ENCODE measurements around the gene PRSS3.
"Not testable (repeated sequence)": the region's sequence is repeated elsewhere in the genome, so short reads cannot be mapped to it uniquely, and the experiment has no call there.

Gene PRSS3

GRCh38 chr9:33818167-33818846 is 22.9 kb downstream of the PRSS3 start:
- DNase-seq (ENCODE audit: low read depth) = no peak

DNA sequence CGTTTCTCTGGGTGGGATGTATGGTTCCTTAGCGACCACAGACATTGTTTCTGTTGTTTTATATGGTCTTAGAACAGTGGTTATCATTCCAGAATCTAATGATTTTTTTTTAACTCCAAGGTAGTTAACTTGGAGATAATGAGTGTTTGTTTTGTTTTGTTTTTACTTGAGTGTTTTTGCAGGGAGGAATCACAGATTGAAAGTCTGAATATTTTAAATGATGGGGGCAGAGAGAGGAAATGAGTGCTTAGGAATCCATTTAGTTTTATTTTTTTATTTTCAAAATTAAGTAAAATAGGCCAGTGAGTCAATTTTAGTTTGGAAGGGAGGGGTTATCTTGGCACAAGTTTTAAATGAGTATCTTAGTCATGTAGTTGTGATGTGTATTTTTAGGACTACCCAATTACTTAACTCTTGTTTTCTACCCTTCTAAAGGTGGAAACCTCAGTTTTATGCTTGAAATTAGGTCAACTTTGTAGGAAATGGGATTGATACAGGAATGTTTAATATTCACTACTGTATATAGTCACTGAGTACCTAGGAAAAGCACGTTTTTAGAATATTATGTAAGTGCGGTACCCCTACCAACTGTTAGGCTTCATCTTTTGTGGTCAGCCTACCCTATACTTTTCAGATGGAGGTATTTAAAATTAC is 23.6 kb downstream of the PRSS3 start:
- DNase-seq (ENCODE audit: low read depth) = no peak

GRCh38 chr9:33820231-33820745 is 24.9 kb downstream of the PRSS3 start:
- no peak for DNase-seq (ENCODE audit: low read depth)

DNA sequence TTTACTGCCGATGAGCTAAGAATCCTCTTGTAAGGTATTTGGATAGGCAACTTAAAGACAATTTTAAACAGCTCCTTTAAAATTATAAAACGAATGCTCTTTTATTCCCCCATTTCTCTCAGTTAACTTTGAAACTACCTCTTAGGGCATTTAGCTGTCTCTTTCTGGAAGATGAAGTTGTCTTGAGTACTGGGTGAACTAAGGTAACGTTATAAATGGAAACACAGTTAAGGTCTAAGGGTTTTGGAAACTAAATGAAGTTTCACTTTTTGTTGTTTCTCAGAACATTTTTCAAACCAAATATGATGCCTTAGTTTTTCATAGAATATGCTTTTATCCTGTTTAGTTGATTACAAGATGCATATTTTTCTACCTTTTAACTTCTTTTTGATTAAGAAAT is 28.4 kb downstream of the PRSS3 start:
- DNase-seq (ENCODE audit: low read depth) = no peak

- DNase-seq (ENCODE audit: low read depth) = not testable (repeated sequence)
These were observed 31.9 kb downstream of the PRSS3 start for GRCh38 chr9:33827285-33827684.

GRCh38 chr9:33829641-33830230 is 34.4 kb downstream of the PRSS3 start:
- DNase-seq (ENCODE audit: low read depth) = not testable (repeated sequence)

GRCh38 chr9:33835625-33836260 is 40.4 kb downstream of the PRSS3 start:
- no peak for DNase-seq (ENCODE audit: low read depth)

DNA sequence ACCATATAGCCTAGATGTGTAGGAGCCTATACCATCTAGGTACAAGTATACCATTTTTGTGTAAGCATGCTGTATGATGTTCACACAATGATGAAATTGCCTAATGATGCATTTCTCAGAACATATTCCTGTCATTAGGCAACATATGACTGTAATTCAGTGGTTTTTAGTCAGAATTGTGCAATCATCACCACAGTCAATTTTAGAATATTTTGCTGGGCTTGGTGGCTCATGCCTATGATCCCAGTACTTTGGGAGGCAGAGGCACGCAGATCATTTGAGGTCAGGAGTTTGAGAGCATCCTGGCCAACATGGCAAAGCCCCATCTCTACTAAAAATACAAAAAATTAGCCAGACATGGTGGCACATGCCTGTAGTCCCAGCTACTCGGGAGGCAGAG is 40.9 kb downstream of the PRSS3 start:
- DNase-seq (ENCODE audit: low read depth) = not testable (repeated sequence)

- DNase-seq (ENCODE audit: low read depth) = no peak
These were observed 41.8 kb downstream of the PRSS3 start for GRCh38 chr9:33837138-33837537.

GRCh38 chr9:33840381-33840780 is 45.0 kb downstream of the PRSS3 start:
- DNase-seq (ENCODE audit: low read depth) = no peak

DNA sequence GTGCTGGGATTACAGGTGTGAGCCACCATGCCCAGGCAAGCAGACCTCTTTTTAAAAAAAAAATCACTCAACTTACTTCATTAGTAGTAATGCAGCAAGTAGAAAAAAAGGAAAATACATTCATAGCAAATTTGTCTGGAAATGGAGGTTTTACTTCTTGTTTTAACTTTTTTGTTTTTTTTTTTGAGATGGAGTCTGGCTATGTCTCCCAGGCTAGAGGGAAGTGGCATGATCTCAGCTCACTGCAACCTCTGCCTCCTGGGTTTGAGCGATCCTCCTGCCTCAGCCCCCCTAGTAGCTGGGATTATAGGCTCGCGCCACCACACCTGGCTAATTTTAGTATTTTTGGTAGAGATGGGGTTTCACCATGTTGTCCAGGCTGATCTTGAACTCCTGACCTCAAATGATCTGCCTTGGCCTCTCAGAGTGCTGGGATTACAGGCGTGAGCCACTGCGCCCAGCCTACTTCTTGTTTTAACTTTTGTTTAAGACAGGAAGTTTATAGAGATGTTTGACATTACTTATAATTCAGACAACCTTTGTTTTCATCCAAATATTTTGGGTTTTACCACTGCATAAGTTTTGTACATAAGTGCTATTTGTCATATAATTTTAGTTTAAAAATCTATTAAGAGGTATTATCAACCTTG is 48.1 kb downstream of the PRSS3 start:
- no peak for DNase-seq (ENCODE audit: low read depth)

DNA sequence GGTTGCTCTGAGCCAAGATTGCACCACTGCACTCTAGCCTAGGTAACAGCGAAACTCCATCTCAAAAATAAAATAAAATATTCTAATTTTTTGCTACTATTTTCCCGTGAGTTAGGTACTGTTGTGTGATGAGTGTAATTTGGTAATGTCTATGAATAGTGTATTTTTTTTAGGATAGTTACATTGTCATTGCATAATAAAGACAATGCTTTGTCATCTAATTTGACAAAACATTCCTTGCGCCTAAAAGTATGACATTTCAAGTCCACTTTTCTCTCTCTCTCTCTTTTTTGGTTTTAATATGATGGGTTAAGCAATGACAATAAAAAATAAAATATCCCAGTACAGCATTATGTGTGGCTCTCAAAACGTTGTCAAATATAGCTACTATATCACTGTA is 50.9 kb downstream of the PRSS3 start:
- DNase-seq (ENCODE audit: low read depth) = no peak

- not testable (repeated sequence) for DNase-seq (ENCODE audit: low read depth)
These were observed 52.5 kb downstream of the PRSS3 start for GRCh38 chr9:33847894-33848205.
